WTC11 (cell line): Measurements from ENCODE around the gene TINAGL1. TPM values are rescaled to one million over a fixed set of nuclear protein-coding genes. Genes with fewer than 3 reads are reported as not detected.
A peak's percentile ranks its signal among the peaks of the same experiment; 100 is the strongest.

Experiments used
- ATAC-seq: fragments of 200-7000 bp; cut with Tn5 transposase; 2 replicates; pipeline ENCODE4 v1.10.0; 2021; ENCODE audit warnings: mild to moderate bottlenecking, moderate library complexity
- CTCF ChIA-PET: fragments of 300-600 bp; sonication (Branson Sonifier 250); formaldehyde crosslinking; loops from one replicate; lab custom pipeline; 2021; ENCODE audit warnings: antibody characterized with exemption; lab: Charles Lee
- POLR2A ChIA-PET: fragments of 350-600 bp; sonication (Branson Sonifier 250); formaldehyde crosslinking; loops from one replicate; lab custom pipeline; 2021; ENCODE audit warnings: antibody characterized with exemption; lab: Charles Lee
- DNase-seq: peaks from one replicate; pipeline ENCODE4 v3.0.0; 2021; ENCODE audit warnings: low spot score
- H3K27ac Mint-ChIP-seq: 2 replicates; pipeline ENCODE4 v1.8.0; 2021; ENCODE audit warnings: mixed read lengths
- H3K27me3 Mint-ChIP-seq: 2 replicates; pipeline ENCODE4 v1.8.0; 2021; ENCODE audit warnings: low read depth, mild to moderate bottlenecking, moderate library complexity, mixed read lengths
- H3K36me3 Mint-ChIP-seq: 2 replicates; pipeline ENCODE4 v1.8.0; 2021; ENCODE audit warnings: mixed read lengths
- H3K4me1 Mint-ChIP-seq: 2 replicates; pipeline ENCODE4 v1.8.0; 2022; ENCODE audit warnings: mixed read lengths
- H3K4me3 Mint-ChIP-seq: 2 replicates; pipeline ENCODE4 v1.8.0; 2021; ENCODE audit warnings: mild to moderate bottlenecking, moderate library complexity, mixed read lengths
- H3K9me3 Mint-ChIP-seq: 2 replicates; pipeline ENCODE4 v1.8.0; 2021; ENCODE audit warnings: mixed read lengths
- AFF4 ChIP-seq: sonication (generic); formaldehyde crosslinking; IDR thresholded peaks from 2 replicates; pipeline ENCODE4 v1.8.1; 2023; ENCODE audit warnings: mild to moderate bottlenecking, missing genetic modification reagents, borderline replicate concordance
- CREB1 ChIP-seq: sonication (generic); formaldehyde crosslinking; IDR thresholded peaks from 2 replicates; pipeline ENCODE4 v1.8.0; 2023; ENCODE audit warnings: mild to moderate bottlenecking, missing genetic modification reagents
- CTCF ChIP-seq: fragments of 200-600 bp; IDR thresholded peaks from 2 replicates; pipeline ENCODE4 v1.8.0; 2022; ENCODE audit warnings: antibody characterized with exemption
- ERG ChIP-seq: fragments of 250-450 bp; sonication (Bioruptor Pico); IDR thresholded peaks from 2 replicates; pipeline ENCODE4 v1.8.0; 2021; ENCODE audit warnings: mild to moderate bottlenecking
- GRHL2 ChIP-seq: fragments of 250-450 bp; sonication (Bioruptor Pico); IDR thresholded peaks from 2 replicates; pipeline ENCODE4 v1.8.0; 2022; ENCODE audit warnings: mild to moderate bottlenecking, moderate library complexity; ENCODE audit not compliant: insufficient replicate concordance, severe bottlenecking
- HMGA2 ChIP-seq: fragments of 250-450 bp; sonication (Bioruptor Pico); IDR thresholded peaks from 2 replicates; pipeline ENCODE4 v1.4.0; 2021; ENCODE audit warnings: mild to moderate bottlenecking, moderate library complexity
- JUN ChIP-seq: sonication (generic); formaldehyde crosslinking; IDR thresholded peaks from 2 replicates; pipeline ENCODE4 v1.8.0; 2023; ENCODE audit warnings: mild to moderate bottlenecking, missing genetic modification reagents
- PREB ChIP-seq: sonication (generic); formaldehyde crosslinking; IDR thresholded peaks from 2 replicates; pipeline ENCODE4 v1.8.1; 2022; ENCODE audit warnings: mild to moderate bottlenecking, missing genetic modification reagents, moderate library complexity, borderline replicate concordance
- RORB ChIP-seq: fragments of 250-450 bp; sonication (Bioruptor Pico); IDR thresholded peaks from 2 replicates; pipeline ENCODE4 v1.9.0; 2021; ENCODE audit warnings: mild to moderate bottlenecking
- SMAD3 ChIP-seq: sonication (generic); formaldehyde crosslinking; IDR thresholded peaks from 2 replicates; pipeline ENCODE4 v1.8.0; 2022; ENCODE audit warnings: missing genetic modification reagents, mild to moderate bottlenecking, borderline replicate concordance
- ZNF232 ChIP-seq: sonication (generic); formaldehyde crosslinking; IDR thresholded peaks from 2 replicates; pipeline ENCODE4 v1.8.0; 2022; ENCODE audit warnings: mild to moderate bottlenecking, missing genetic modification reagents
- ZNF281 ChIP-seq: sonication (generic); formaldehyde crosslinking; IDR thresholded peaks from 2 replicates; pipeline ENCODE4 v1.8.0; 2023; ENCODE audit warnings: mild to moderate bottlenecking, missing genetic modification reagents
- ZNF425 ChIP-seq: fragments of 250-450 bp; sonication (Bioruptor Pico); conservative IDR thresholded peaks from 2 replicates; pipeline ENCODE4 v1.9.0; 2021; ENCODE audit warnings: mild to moderate bottlenecking
- total RNA-seq: library from RNA; stranded (reverse); gene quantifications from 3 replicates; pipeline ENCODE4 v1.2.3, GENCODE V29; 2021

TINAGL1 gene
- total RNA-seq, 1 experiment from 2014 or later = 7.2 TPM

GRCh38 chr1:31632649-31633048 is 56.3 kb downstream of the TINAGL1 start:
- Mint-ChIP-seq H3K36me3 (peaks cover 17% of the 10 kb centered on the region), H3K27ac (no peak overlapping the region), H3K4me3 (no peak overlapping the region), H3K9me3 (no peaks in the 10 kb centered on the region), H3K27me3 (no peaks in the 10 kb centered on the region), H3K4me1 (no peaks in the 10 kb centered on the region)
- no peak for TF ChIP-seq RORB (CRISPR knock-in tag)
- no peak for TF ChIP-seq HMGA2 (CRISPR knock-in tag)
- TF ChIP-seq ZNF425 = no peak
- TF ChIP-seq ZNF281 (CRISPR knock-in tag) = no peak
- no peak for TF ChIP-seq ERG
- TF ChIP-seq CREB1 (CRISPR knock-in tag) = no peak
- no peak for TF ChIP-seq GRHL2 (CRISPR knock-in tag)
- TF ChIP-seq AFF4 (CRISPR knock-in tag) = no peak
- ChIA-PET POLR2A (no interaction called here), CTCF (interaction anchor here (0.7 to 2.0 kb wide), 31 partner anchors 8 to 449 kb away, joined by 3 to 31 read pairs (median 4); partner anchors contain the start of genes COL16A1, FABP3, PEF1 and SPOCD1)
- DNase-seq = no peak
- ATAC-seq = no peak

- peak overlapping the region; percentile 76; the same call in 1 of the 2 replicates for H3K27ac Mint-ChIP-seq
- CTCF ChIA-PET = interaction anchor here (0.5 to 2.0 kb wide), 33 partner anchors 8 to 708 kb away, joined by 3 to 31 read pairs (median 4); partner anchors contain the start of genes COL16A1, FABP3, PEF1 and SPOCD1
These were observed 56.8 kb downstream of the TINAGL1 start for GRCh38 chr1:31633117-31633516.

More at GRCh38 chr1:31633117-31633516, 56.8 kb downstream of the TINAGL1 start:
- DNase-seq = peak; percentile 75
- no peaks in the 10 kb centered on the region for H3K4me1 Mint-ChIP-seq
- H3K4me3 Mint-ChIP-seq = no peak overlapping the region
- peak; percentile 86 for ATAC-seq
- TF ChIP-seq JUN (no peak), CTCF (peak; percentile 54; the same call in 1 of the 2 replicates), SMAD3 (no peak), PREB (CRISPR knock-in tag) (no peak), ZNF232 (no peak)
- POLR2A ChIA-PET = no interaction called here
- H3K36me3 Mint-ChIP-seq = peaks cover 15% of the 10 kb centered on the region
- no peaks in the 10 kb centered on the region for H3K27me3 Mint-ChIP-seq
- no peaks in the 10 kb centered on the region for H3K9me3 Mint-ChIP-seq
